ENCODE data around the gene BACH1.
"Not testable (repeated sequence)": the region's sequence is repeated elsewhere in the genome, so short reads cannot be mapped to it uniquely, and the experiment has no call there.

The BACH1 gene

DNA sequence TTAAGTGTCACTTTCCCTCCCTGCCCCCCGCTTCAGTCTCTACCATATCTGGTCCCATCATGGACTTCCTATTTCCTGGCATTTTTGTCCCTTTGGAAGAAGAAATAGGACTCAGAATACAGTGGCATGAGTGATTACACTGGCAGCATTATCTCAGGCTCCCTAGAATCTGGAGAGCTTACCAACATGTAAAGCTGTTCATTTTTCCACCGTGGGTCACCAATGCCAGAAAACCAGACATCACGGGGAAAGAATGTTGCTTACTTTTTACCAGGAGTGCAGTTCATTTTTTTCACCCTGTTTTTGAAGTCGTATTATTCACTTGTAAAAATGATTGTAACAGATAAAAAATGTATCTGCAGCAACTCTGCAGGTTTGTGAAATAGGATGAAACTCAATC is 44.8 kb downstream of the BACH1 start:
- DNase-seq (ENCODE audit: low read depth, low spot score) = no peak

DNA sequence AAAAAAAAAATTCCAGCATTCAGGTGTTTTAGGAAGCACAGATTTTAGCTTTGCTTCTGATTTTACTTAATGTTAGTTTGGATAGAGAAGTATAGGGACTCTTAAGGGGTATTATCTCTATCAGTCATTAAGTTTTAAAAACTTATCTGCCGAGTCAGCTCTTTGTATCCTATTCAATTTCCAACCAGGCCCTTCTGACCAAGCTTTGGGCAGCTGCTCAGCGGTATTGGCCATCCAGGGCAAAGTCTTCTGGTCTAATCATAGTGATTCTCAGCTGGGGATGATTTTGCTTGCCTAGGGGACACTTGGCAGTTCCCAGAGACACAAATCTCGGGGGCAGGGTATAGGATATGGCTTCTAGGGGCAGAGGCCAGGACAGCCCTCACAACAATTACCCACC is 47.6 kb downstream of the BACH1 start:
- DNase-seq (ENCODE audit: low read depth, low spot score) = no peak

DNA sequence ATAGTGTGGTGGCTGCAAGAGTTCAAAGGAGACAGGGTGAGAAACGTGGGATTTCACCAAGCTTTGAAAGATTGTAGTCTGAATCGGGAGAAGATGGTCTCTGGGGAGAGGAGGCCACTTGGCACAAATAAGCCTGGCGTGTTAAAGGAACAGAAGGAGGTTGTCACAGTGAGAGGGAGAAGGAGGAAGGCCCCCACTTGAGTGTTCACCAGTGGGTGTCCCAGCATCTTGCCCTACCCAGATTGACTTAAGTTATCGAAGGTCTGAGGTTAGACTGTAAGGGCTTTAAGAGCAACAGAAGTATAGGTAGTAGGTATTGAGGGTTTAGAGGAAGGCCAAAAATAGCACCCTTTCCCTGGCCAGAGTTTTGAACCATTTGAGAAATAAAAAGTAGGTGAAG is 48.0 kb downstream of the BACH1 start:
- DNase-seq (ENCODE audit: low read depth, low spot score) = no peak

DNA sequence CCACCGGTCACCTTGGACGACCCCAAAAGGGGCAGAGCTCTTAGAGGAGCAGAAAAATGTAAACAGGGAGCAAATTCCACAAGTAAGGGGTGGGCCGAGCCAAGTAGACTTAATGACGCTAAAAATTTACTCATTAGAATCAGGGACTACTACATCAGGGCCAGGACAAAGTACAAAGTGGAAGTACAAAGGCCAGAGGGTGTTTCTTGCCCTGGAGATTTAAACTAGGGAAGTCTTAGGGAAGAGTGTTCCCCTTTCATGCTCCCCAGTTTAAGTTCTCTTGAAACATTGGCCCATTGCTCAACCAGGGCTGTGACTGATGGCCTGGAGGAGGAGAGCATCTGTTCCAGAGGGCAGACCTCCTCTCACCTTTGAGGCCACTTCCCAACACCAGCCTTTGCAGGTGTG is 48.6 kb downstream of the BACH1 start:
- no peak for DNase-seq (ENCODE audit: low read depth, low spot score)

DNA sequence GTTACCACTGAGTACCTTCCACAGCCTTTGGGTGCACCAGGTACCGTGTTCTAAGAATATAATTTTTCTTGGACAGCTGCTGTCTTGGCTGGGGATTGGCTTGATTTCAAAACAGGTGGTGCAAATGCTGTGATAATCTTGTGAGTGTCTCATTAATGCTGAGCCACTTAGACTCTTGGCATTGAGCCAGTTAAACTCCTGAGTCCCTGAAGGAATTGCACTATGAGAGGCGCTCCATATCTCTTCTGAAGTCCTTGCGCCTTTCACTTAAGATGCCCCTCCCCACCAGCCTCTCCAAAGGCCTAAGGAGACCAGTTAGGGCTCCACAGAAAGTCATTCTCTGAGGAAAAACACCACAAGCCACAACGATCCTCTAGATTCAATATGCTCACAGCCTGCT is 51.0 kb downstream of the BACH1 start:
- no peak for DNase-seq (ENCODE audit: low read depth, low spot score)

DNA sequence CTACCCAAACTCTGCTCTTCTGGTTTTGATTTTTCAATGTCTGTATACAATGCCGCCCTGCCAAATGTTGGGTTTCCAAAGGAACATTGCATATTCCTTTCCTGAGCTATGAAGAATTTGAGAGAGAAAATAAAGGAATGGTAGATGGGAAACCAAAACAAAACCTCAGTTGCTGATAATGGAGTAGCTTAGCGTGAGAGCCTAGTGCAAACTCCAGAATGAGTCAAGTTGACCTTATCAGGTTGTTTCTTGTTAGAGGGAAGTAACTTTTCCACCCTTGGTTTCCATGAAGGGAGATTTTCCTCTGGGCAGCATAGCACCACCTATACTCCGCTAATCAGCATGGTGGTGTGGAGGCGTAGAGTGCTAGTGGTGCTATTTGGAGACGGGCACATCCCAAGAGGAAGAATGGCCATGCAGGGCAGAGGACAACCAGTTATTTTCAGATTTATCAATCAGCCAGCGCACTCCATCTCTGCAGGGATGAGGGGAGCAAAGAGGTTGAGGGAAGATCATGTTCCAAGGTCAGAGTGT is 51.6 kb downstream of the BACH1 start:
- no peak for DNase-seq (ENCODE audit: low read depth, low spot score)

DNA sequence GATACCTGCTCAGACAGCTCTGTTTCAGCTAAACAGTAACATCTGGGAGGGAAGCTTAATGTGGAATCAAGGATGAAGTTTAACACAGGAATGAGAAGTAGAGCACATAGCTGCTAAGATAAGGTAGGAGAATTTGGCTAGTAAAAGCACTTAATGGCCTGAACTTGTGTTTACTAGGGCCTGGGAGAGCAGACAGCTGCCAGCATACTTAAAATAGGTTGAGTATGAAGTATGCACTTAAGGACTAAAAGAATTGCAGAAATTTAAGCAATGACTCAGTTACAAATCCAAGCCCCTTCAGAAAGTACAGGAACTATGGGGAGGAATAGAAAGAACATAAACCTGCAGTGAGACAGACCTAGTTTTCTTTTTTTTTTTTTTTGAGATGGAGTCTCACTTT is 53.0 kb downstream of the BACH1 start:
- DNase-seq (ENCODE audit: low read depth, low spot score) = no peak

DNA sequence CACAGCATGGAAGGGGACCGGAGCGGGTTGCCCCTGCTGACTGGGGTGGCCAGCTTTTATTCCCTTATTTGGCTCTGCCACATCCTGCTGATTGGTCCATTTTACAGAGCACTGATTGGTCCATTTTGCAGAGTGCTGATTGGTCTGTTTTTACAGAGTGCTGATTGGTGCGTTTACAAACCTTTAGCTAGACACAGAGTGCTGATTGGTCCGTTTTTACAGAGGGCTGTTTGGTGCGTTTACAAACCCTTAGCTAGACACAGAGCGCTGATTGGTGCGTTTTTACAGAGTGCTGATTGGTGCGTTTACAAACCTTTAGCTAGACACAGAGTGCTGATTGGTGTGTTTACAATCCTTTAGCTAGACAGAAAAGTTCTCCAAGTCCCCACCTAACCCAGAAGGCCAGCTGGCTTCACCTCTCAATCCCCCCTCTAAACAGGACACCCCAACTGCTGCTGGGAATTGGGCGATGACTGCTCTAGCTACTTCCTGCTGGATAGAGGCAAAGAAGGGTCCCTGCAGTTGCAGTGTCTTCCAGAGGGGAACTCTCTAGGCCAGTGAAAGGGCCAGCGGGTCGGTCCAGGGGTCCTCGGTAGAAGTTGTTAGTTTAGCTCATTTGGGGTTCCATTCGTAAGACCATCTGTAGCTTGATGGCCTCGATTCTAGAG is 56.5 kb downstream of the BACH1 start:
- DNase-seq (ENCODE audit: low read depth, low spot score) = not testable (repeated sequence)

DNA sequence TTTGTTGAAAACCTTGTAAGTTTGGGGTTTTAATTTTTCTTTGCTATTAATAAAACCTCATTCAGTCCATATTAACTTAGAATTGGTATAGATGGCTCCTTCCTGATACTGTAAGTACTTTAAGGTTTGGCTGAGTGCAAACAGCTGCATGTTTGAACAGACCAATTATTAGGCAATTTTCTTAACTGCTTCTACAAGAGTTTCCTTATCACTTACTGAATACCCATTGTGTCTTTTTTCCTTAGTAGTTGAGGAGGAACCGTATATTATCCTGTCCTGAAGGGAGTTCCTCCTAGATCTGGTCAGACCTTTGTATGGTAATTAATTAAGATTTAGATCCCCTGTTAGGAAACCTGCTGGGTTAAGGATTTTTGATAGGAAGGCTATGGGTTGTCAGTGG is 57.6 kb downstream of the BACH1 start:
- not testable (repeated sequence) for DNase-seq (ENCODE audit: low read depth, low spot score)

DNA sequence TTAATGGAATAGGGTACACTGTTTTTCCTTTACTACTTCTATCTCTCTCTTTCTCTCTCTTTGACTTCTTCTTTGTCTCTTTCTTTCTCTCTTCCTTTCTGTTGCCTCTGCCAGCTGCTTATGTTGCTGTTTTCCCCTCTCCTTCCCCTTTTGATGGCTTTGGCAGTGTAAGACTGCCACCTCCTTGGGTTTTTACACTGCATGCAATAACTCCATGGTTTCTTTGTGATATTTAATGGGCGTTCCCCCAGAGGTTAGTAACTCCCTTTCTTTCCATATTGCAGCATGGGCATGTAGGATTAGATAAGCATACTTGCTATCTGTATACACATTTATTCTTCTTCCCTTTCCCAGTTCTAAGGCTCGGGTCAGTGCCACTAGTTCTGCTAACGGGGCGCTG is 58.1 kb downstream of the BACH1 start:
- DNase-seq (ENCODE audit: low read depth, low spot score) = not testable (repeated sequence)

DNA sequence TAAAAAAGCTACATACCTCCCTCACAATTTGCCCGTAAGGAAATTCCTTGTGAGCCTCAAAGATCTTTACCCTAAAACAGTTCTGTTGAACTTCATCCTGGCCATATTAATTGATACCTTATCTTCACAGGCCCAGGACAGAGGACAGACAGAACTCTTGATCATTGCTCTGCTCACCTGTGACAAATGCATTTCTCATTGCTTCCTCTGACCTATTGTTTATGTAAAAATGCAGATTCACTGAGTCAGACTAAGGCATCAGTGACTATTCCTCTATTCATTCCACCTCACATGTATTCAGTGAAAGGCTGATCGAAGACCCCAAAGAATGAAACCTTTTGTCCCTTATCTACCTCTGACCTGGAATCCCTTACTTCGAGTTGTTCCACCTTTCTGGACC is 61.0 kb downstream of the BACH1 start:
- no peak for DNase-seq (ENCODE audit: low read depth, low spot score)

DNA sequence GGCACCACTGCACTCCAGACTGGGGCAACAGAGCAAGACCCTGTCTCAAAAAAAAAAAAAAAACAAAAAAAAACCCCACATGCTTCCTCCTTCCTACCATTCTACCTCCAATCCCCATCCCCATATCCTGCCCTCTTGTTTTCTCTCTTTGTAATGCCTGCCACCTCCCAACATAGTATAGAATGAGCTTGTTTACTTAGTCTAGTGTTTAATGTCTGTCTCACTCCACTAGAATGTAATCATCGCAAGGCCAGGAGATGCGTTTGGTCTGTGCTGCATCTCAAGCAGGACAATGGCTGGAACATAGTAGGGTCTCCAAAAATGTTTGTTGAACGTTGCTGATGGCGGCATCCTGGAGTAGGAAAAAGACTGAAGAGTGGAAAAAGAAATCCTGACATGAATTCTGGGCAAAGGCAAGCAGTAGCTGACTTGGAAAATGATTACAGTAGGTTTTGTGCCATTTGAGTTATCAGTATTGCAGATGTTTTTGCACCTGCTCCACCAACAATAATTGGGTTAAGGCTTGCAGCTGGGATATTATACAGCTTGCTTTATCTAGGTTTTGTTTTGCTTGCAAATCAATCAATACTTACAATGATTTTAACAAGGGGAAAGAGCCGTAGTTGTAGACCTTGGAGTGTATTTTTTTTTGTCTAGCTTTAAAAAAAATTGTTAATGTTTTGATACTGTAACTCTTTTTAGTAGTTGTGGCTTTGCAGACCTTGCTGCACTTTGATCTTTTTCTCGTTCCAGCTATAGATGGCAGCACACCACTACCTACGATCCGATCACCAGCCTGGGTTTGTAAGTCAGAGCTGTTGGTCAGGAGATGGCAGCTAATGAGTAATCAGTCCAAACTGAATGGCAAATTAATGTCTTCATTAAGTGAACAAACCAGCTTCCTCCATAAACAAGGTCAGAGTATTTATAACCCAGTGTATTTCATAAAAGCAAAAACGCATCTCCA is 62.4 kb downstream of the BACH1 start:
- no peak for DNase-seq (ENCODE audit: low read depth, low spot score)

DNA sequence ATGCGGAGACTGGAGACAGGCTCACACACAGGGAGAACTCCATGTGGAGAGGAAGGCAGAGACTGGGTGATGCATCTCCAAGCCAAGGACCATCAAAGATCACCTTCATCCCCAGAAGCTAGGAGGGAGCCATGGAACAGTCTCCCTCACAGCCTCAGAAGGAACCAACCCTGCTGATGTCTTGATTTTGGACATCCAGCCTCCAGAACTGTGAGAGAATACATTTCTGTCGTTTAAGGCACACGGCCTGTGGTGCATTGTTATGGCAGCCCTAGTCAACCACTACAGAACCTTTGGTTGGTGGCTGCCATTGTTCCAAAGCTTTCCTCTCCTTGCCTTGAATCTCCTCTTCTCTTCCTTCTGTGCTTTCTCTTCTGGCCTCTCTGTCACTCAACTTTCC is 64.0 kb downstream of the BACH1 start:
- DNase-seq (ENCODE audit: low read depth, low spot score) = no peak

DNA sequence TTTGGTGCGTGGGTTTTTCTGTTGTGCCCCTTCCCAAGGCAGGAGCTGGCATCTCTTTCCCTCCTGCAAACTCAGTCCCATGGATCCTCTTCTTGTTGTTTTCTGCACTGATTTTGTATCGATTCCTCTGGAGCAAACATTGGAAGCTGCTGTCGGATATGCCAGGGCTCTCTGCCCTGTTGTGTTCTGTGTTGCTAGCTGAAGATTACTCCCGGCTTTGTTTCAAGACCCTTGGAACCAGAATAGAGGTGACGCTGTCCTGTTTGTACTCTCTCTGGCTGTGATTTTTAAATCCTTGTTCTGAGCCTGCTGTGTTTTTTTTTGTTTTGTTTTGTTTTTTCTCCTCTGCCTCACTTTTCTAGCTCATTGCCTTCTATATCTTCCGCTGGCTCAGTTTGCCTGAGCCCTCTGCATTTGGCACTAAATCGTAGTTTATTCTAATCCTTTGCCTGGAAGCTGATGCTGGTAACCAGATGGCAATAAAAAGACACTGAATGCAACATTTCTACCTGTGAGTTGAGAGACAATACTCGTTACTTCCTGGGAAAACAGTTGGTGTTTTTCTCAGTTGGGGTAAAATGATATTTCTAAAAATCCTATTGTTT is 67.0 kb downstream of the BACH1 start:
- no peak for DNase-seq (ENCODE audit: low read depth, low spot score)

DNA sequence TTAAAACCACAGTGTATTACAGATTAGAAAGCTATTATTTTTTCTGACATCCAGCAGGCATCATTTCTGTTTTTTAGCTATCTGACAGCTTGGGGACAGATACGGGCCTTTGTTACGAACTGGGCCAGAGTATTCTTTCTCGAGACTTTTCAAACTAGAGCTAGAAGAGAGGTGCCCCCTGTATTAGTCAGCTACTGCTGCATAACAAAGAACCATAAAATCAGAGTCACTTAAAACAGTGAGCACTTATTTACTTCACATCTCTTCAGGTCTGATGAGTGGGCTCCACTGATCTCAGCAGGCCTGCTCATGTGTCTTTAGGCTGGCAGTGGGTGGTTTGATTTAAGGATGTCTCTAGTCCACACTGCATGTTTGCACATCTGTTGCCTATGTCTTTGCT is 67.8 kb downstream of the BACH1 start:
- DNase-seq (ENCODE audit: low read depth, low spot score) = no peak

DNA sequence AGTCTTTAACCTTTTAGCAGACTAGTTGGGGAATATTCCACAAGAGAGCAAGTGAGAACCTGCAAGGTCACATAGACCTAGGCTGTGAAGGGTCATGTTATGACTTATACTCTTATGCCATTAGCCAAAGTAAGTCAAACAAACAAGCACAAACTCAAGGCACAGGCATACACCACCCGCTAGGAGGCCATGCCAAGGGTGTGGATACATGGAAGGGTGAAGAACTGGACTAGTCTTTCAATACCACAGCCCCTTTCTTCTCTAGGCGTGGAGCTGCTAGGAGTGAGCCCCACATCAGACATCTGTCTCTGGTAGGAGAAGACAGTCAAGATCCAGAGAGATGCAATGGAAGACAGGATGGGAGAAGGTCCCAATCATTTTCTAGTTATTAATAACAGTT is 68.6 kb downstream of the BACH1 start:
- DNase-seq (ENCODE audit: low read depth, low spot score) = no peak

DNA sequence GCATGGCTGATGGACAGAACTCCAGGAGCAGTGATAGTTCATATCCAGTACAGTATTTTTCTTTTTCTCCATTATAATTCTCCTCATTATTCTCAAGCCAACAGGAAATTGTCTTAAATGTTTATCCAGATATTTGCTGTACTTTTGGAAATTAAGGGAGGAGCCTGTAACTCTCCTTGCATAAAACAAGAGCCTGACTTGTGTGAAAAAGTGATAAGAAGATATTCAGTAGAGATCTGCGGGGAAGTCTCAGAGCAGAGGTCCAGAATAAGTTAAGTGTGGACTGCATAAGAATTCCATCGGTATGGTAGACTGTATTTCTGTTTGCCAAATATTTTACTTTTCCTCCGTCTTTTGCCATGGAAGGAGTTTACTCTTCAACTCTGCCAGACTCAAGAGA is 70.2 kb downstream of the BACH1 start:
- no peak for DNase-seq (ENCODE audit: low read depth, low spot score)

DNA sequence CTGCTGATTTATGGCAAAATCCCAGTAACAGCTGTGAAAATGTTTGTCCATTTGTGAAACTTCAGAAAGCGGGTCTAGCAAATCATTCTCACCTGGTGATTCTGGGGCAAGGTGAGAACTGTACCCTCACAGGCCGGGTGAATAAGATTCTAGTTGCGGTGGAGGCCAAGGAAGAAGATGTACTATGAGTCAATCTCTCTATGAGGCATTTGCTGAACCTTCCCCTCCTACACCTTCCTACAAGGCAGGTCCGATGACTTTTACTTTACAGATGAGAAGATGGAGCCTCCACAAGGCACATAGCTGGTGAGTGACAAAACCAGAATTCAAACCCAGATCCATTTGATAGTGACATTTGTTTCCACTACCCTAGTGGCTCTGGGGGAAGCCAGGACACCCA is 72.7 kb downstream of the BACH1 start:
- DNase-seq (ENCODE audit: low read depth, low spot score) = no peak

DNA sequence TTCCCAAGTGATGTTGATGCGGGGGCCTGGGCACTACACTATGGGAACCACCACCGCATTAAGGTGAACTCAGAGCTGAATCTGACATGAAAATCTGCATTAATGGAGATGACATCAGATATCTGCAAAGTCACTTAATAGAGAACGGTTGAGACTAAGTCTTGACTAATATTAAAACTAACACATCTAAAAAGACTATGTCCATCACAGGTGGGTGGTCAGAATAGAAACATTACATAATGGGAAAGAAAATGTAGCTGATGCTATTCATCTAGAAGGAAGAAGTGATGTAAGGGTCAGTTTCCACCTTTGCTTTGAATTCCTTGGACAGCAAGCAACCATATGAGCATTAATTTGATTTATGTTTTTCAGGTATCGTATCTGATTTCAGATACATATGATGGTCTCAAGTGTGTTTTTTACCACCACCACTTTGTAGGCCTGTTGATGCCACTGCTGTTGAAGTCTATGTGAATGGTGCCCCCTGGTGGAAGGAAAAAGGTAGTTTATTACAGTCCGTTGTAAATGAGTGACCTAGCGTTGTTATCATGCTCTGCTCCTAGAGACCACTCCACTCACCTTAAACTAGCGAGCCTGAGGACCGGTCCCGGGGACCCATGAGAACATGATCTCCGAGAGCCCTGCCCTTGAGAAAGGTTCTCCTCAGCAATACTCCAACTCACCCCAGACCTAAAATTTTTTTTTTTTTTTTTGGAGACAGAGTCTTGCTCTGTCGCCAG is 73.5 kb downstream of the BACH1 start:
- DNase-seq (ENCODE audit: low read depth, low spot score) = peak; percentile 50

DNA sequence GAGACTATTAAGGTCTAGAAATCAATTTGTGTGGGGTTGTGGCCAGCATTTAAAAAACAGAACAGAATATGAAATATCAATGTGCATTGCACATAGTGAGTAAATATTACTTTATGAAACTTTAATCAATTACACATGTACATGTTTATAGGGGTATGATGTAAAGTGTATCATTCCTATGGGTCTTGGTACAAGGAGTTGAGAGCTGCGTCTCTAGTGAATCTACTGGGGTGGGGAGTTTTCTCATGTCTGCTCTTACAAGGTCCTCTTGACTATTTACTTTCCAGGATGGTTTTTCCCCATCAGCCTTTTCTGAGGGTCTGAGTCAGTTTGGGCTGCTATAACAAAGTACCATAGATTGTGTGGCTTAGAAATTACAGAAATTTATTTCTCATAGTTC is 75.8 kb downstream of the BACH1 start:
- DNase-seq (ENCODE audit: low read depth, low spot score) = no peak

DNA sequence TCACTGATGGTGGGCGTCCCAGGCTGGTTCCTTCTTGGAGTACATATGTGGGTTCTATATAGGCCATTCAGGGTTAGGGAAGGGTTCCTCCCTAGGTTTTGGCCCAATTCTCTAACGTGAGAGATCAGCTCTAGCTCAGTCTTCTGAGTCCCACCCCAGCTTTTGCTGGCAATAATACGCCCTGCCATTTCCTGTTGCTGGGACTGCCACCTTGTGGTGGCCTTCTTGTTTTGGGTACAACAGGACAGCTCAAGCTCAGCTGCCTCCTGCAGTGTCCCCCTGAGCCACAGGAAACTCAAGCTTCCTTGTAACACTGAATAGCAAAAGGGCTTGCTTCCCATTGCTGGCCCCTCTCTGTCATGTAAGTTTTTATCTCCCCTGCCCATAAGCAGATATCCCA is 77.8 kb downstream of the BACH1 start:
- peak; percentile 54 for DNase-seq (ENCODE audit: low read depth, low spot score)

DNA sequence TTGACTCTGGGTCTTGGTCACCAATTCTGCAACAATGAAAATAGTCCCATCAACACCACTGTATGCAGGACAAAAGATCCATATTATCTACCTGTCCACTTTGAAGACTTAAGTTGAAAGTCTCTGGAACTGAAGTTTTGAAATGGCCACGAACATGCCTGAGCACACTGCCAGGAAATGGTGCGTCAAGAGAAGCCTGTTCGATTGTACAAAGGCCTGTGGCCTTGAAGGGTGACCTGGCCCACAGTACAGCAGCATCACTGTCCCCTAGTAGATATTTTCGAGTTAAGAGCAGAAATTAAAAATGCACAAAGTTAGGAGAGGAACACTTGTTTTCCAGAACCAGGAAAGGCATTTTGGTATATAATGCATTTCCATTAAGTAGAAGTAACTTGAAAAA is 78.5 kb downstream of the BACH1 start:
- no peak for DNase-seq (ENCODE audit: low read depth, low spot score)

All from iPS DF 19.7 (cell line).